ENCODE data around the gene AMH.

GRCh38 chr19:2221250-2221831, 27.8 kb upstream of the AMH start:
- TF ChIP-seq CTCF (tag by site-specific recombination; IDR thresholded peaks at IDR 0.05) (no peak), ZNF416 (tag by site-specific recombination; IDR thresholded peaks at IDR 0.05) (no peak), ZNF10 (tag by site-specific recombination; IDR thresholded peaks at IDR 0.05) (no peak), HIC1 (tag by site-specific recombination; IDR thresholded peaks at IDR 0.05) (no peak), ZNF398 (tag by site-specific recombination; IDR thresholded peaks at IDR 0.05) (no peak), ZNF248 (tag by site-specific recombination; IDR thresholded peaks at IDR 0.05) (no peak)

Measured in HEK293 (cell line).